HepG2 (cell line): ENCODE measurements around the gene SEMA3G. TPM values are rescaled to one million over a fixed set of nuclear protein-coding genes. Genes with fewer than 3 reads are reported as not detected.

Experiments used
- ATAC-seq: fragments of 200-7000 bp; cut with Tn5 transposase; 3 replicates; pipeline ENCODE4 v1.9.1; 2020; ENCODE audit warnings: mild to moderate bottlenecking, moderate library complexity
- BruUV-seq: library from RNA; stranded (reverse); fragments of 400-500 nt; replicated peaks from 2 replicates; lab custom pipeline; 2021; lab: Mats Ljungman, UMichigan
- CTCF ChIA-PET: fragments of 300-600 bp; formaldehyde crosslinking; extraction: SDS; loops from one replicate; lab custom pipeline; 2021; ENCODE audit warnings: low total read pairs, inconsistent platforms, low intra/inter-chr PET ratio; lab: Yijun Ruan, JAX
- POLR2A ChIA-PET: fragments of 350-600 bp; sonication (Branson Sonifier 250); formaldehyde crosslinking; loops from one replicate; lab custom pipeline; 2020; ENCODE audit warnings: antibody characterized with exemption, inconsistent platforms; lab: Yijun Ruan, JAX
- DNase-seq: peaks from one replicate; pipeline ENCODE4 v3.0.0-alpha.2; 2015; ENCODE audit warnings: low spot score
- FAIRE-seq: peaks from 3 replicates; lab custom pipeline; 2011; peaks lifted over from hg19 to GRCh38; lab: Jason Lieb, UNC
- H2AFZ ChIP-seq: one replicate; pipeline ENCODE4 v1.6.1; 2011; ENCODE audit warnings: low read length, inconsistent platforms
- H3K27ac ChIP-seq: fragments of 300-600 bp; 3 replicates; pipeline ENCODE4 v1.8.0; 2011; ENCODE audit warnings: mixed run types, mild to moderate bottlenecking, mixed read lengths, low read length, inconsistent platforms; ENCODE audit not compliant: insufficient read depth; ENCODE audit errors: extremely low read length
- H3K27me3 ChIP-seq, 2 experiments: fragments of 200-600 bp in 1 of 2; 2 replicates in 1 of 2; 3 replicates in 1 of 2; pipeline versions ENCODE4 v1.6.0 to v1.8.0; 2011; ENCODE audit warnings: low read length in 2 of 2, mild to moderate bottlenecking in 2 of 2, moderate library complexity in 2 of 2, inconsistent platforms in 1 of 2; ENCODE audit not compliant: insufficient read depth in 2 of 2, control insufficient read depth in 1 of 2
- H3K36me3 ChIP-seq, 2 experiments: fragments of 200-600 bp in 1 of 2; replicated peaks in 1 of 2; 2 replicates in 1 of 2; 3 replicates in 1 of 2; pipeline versions ENCODE4 v1.5.1 to v1.8.0; 2011; ENCODE audit warnings: low read length in 2 of 2, inconsistent platforms in 1 of 2; ENCODE audit not compliant: insufficient read depth in 2 of 2, control insufficient read depth in 1 of 2
- H3K4me1 ChIP-seq: 2 replicates; pipeline ENCODE4 v1.5.1; 2012; ENCODE audit warnings: low read length, inconsistent platforms; ENCODE audit not compliant: insufficient read depth
- H3K4me2 ChIP-seq: 2 replicates; pipeline ENCODE4 v1.6.0; 2011; ENCODE audit warnings: low read depth, low read length, inconsistent platforms
- H3K4me3 ChIP-seq, 3 experiments: fragments of 200-600 bp in 1 of 3; sonication (generic), shearing (Covaris generic) in 1 of 3; replicated peaks in 1 of 3; 2 replicates each; pipeline ENCODE4 v1.5.1; 2011 to 2016; ENCODE audit warnings: low read length in 3 of 3, inconsistent platforms in 2 of 3, low read depth in 2 of 3, mild to moderate bottlenecking in 2 of 3, control low read depth in 1 of 3, mixed read lengths in 1 of 3; ENCODE audit not compliant: insufficient read depth in 1 of 3
- H3K79me2 ChIP-seq: one replicate; pipeline ENCODE4 v1.6.1; 2011; ENCODE audit warnings: low read length, inconsistent platforms; ENCODE audit not compliant: insufficient read depth
- H3K9ac ChIP-seq: 2 replicates; pipeline ENCODE4 v1.6.0; 2011; ENCODE audit warnings: mild to moderate bottlenecking, low read depth, low read length, inconsistent platforms; ENCODE audit not compliant: insufficient read depth
- H3K9me3 ChIP-seq: 2 replicates; pipeline ENCODE4 v1.5.1; 2012; ENCODE audit warnings: mild to moderate bottlenecking, low read length
- H4K20me1 ChIP-seq: 2 replicates; pipeline ENCODE4 v1.6.0; 2011; ENCODE audit warnings: inconsistent platforms, mild to moderate bottlenecking, low read length, moderate library complexity; ENCODE audit not compliant: insufficient read depth
- BCL6 ChIP-seq: IDR thresholded peaks from 2 replicates; pipeline ENCODE4 v1.6.1; 2016; ENCODE audit warnings: missing genetic modification reagents, missing compliant biosample characterization
- CENPBD1 ChIP-seq: sonication (generic); formaldehyde crosslinking; IDR thresholded peaks from 2 replicates; pipeline ENCODE4 v1.8.0; 2022; ENCODE audit warnings: missing genetic modification reagents, low read depth, mild to moderate bottlenecking, borderline replicate concordance
- FIP1L1 ChIP-seq: fragments of 200-400 bp; formaldehyde crosslinking; IDR thresholded peaks from 2 replicates; pipeline ENCODE4 v1.6.1; 2018; ENCODE audit warnings: low read depth, mild to moderate bottlenecking, low read length, moderate library complexity, borderline replicate concordance; ENCODE audit not compliant: insufficient read depth
- GTF3A ChIP-seq: sonication (generic); formaldehyde crosslinking; conservative IDR thresholded peaks from 2 replicates; pipeline ENCODE4 v1.4.0; 2020; ENCODE audit warnings: mild to moderate bottlenecking, missing genetic modification reagents
- HIVEP1 ChIP-seq: sonication (generic); formaldehyde crosslinking; IDR thresholded peaks from 2 replicates; pipeline ENCODE4 v1.4.0; 2020; ENCODE audit warnings: mild to moderate bottlenecking, missing genetic modification reagents
- HMG20A ChIP-seq: IDR thresholded peaks from 2 replicates; pipeline ENCODE4 v1.6.1; 2016; ENCODE audit warnings: borderline replicate concordance
- NR2F2 ChIP-seq: IDR thresholded peaks from 2 replicates; pipeline ENCODE4 v1.6.1; 2012; ENCODE audit warnings: low read depth, inconsistent platforms, borderline replicate concordance
- SIX1 ChIP-seq: sonication (generic); formaldehyde crosslinking; IDR thresholded peaks from 2 replicates; pipeline ENCODE4 v1.4.0; 2020; ENCODE audit warnings: missing genetic modification reagents, borderline replicate concordance
- SMAD9 ChIP-seq: sonication (generic); formaldehyde crosslinking; IDR thresholded peaks from 2 replicates; pipeline ENCODE4 v1.5.1; 2020; ENCODE audit warnings: mild to moderate bottlenecking, missing genetic modification reagents
- ZBTB42 ChIP-seq: sonication (generic); formaldehyde crosslinking; IDR thresholded peaks from 2 replicates; pipeline ENCODE4 v1.5.0; 2020; ENCODE audit warnings: mild to moderate bottlenecking, missing genetic modification reagents
- ZMYM2 ChIP-seq: sonication (generic); formaldehyde crosslinking; IDR thresholded peaks from 2 replicates; pipeline ENCODE4 v1.8.0; 2022; ENCODE audit warnings: mild to moderate bottlenecking, missing genetic modification reagents
- ZNF552 ChIP-seq: sonication (generic); formaldehyde crosslinking; IDR thresholded peaks from 2 replicates; pipeline ENCODE4 v1.9.0; 2022; ENCODE audit warnings: missing genetic modification reagents, mild to moderate bottlenecking, borderline replicate concordance
- ZNF558 ChIP-seq: sonication (generic); formaldehyde crosslinking; IDR thresholded peaks from 2 replicates; pipeline ENCODE4 v1.9.0; 2022; ENCODE audit warnings: mild to moderate bottlenecking, missing genetic modification reagents, borderline replicate concordance
- ZNF609 ChIP-seq: sonication (generic); formaldehyde crosslinking; IDR thresholded peaks from 2 replicates; pipeline ENCODE4 v1.4.0; 2020; ENCODE audit warnings: mild to moderate bottlenecking, missing genetic modification reagents, borderline replicate concordance
- ZNF772 ChIP-seq: sonication (generic); formaldehyde crosslinking; IDR thresholded peaks from 2 replicates; pipeline ENCODE4 v1.5.0; 2020; ENCODE audit warnings: mild to moderate bottlenecking, missing genetic modification reagents
- WGBS: methylation state at CpG from one replicate; pipeline ENCODE4 v1.1.6; 2017; ENCODE audit warnings: low lambda C conversion rate; 5-methylcytosine and 5-hydroxymethylcytosine counted together
- in situ Hi-C: cut with HindIII; loops from 2 replicates; pipeline ENCODE4 v1.10.0; 2017; ENCODE audit warnings: low pct_unique_long_range_greater_than_20kb; ENCODE audit not compliant: extremely low pct_ligation_motif_present
- intact Hi-C: fragments of 100-400 bp; cut with micrococcal nuclease; formaldehyde crosslinking; loops from one replicate; pipeline ENCODE4 v1.10.0; 2022; ENCODE audit not compliant: unreplicated experiment
- polyA plus RNA-seq, 8 experiments: library from polyadenylated mRNA; depleted of rRNA in 3 of 8; stranded (reverse) in 7 of 8; unstranded in 1 of 8; fragments of >200 nt; fragmentation: Illumina TruSeq in 4 of 8; extraction: Trizol in 4 of 8; gene quantifications; 2 replicates each; pipeline versions ENCODE4 v1.2.1 to v1.2.3, GENCODE V29; 2011 to 2016; ENCODE audit warnings: low read depth in 4 of 8, missing spikeins in 1 of 8, mixed read lengths in 1 of 8; ENCODE audit not compliant: insufficient read depth in 1 of 8
- total RNA-seq, 5 experiments: library from RNA; depleted of rRNA; stranded (reverse); fragments of >200 nt; fragmentation: Illumina TruSeq; extraction: Trizol; gene quantifications; 2 replicates each; pipeline ENCODE4 v1.2.3, GENCODE V29; 2016; ENCODE audit warnings: low read depth in 1 of 5
- TF ChIP-seq, protein P1 (sequence below): sonication (generic); formaldehyde crosslinking; IDR thresholded peaks from 2 replicates; pipeline ENCODE4 v1.5.1; 2020; ENCODE audit warnings: mild to moderate bottlenecking, missing genetic modification reagents
- TF ChIP-seq, protein P2 (sequence below): fragments of 450-650 bp; IDR thresholded peaks from 2 replicates; pipeline ENCODE4 v1.6.1; 2017

The SEMA3G gene
- total and polyA plus RNA-seq, 2 of the 13 experiments (the other 11 are each of a cell fraction or from before 2014, with no cell fraction given): 6.1 to 8.3 TPM

GRCh38 chr3:52395503-52395865 is 49.4 kb downstream of the SEMA3G start:
- ATAC-seq: no peak
- no peak for FAIRE-seq
- no peak overlapping the region for H2AFZ ChIP-seq
- BruUV-seq: no TSS peak
- H3K4me1 ChIP-seq: peaks cover 12% of the 10 kb centered on the region; the same call in 1 of the 2 replicates
- no peaks in the 10 kb centered on the region for H3K9me3 ChIP-seq
- no peaks in the 10 kb centered on the region for H3K79me2 ChIP-seq
- POLR2A ChIA-PET: no interaction called here
- CTCF ChIA-PET: no interaction called here
- no peak for DNase-seq
- no peaks in the 10 kb centered on the region for H4K20me1 ChIP-seq
- 44% methylated on average over 7 of the region's 8 CpGs for WGBS
- H3K4me3 ChIP-seq: no peak overlapping the region
- in situ Hi-C loops (no loop called here), intact Hi-C loops (no loop called here)
- no peak overlapping the region for H3K9ac ChIP-seq
- no peaks in the 10 kb centered on the region for H3K27me3 ChIP-seq
- H3K36me3 ChIP-seq: no peaks in the 10 kb centered on the region
- no peak overlapping the region for H3K4me2 ChIP-seq
- H3K27ac ChIP-seq: no peak overlapping the region
- no peak for TF ChIP-seq BCL6 (CRISPR knock-in tag)
- TF ChIP-seq, protein P1, sequence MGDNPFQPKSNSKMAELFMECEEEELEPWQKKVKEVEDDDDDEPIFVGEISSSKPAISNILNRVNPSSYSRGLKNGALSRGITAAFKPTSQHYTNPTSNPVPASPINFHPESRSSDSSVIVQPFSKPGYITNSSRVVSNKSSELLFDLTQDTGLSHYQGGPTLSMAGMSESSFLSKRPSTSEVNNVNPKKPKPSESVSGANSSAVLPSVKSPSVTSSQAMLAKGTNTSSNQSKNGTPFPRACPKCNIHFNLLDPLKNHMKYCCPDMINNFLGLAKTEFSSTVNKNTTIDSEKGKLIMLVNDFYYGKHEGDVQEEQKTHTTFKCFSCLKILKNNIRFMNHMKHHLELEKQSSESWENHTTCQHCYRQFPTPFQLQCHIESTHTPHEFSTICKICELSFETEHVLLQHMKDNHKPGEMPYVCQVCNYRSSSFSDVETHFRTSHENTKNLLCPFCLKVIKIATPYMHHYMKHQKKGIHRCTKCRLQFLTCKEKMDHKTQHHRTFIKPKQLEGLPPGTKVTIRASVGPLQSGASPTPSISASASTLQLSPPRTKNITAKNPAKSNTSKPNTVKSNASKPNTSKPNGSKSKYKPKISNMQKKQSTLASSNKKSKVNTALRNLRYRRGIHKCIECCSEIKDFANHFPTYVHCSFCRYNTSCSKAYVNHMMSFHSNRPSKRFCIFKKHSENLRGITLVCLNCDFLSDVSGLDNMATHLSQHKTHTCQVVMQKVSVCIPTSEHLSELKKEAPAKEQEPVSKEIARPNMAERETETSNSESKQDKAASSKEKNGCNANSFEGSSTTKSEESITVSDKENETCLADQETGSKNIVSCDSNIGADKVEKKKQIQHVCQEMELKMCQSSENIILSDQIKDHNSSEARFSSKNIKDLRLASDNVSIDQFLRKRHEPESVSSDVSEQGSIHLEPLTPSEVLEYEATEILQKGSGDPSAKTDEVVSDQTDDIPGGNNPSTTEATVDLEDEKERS (CRISPR knock-in tag): no peak
- no peak for TF ChIP-seq SIX1 (CRISPR knock-in tag)
- no peak for TF ChIP-seq ZNF552 (CRISPR knock-in tag)
- no peak for TF ChIP-seq CENPBD1 (CRISPR knock-in tag)
- TF ChIP-seq FIP1L1: no peak
- TF ChIP-seq ZNF609 (CRISPR knock-in tag): no peak
- no peak for TF ChIP-seq HMG20A
- no peak for TF ChIP-seq NR2F2
- TF ChIP-seq ZNF558: no peak
- no peak for TF ChIP-seq GTF3A (CRISPR knock-in tag)
- TF ChIP-seq HIVEP1 (CRISPR knock-in tag): no peak
- TF ChIP-seq ZNF772 (CRISPR knock-in tag): no peak
- TF ChIP-seq, protein P2, sequence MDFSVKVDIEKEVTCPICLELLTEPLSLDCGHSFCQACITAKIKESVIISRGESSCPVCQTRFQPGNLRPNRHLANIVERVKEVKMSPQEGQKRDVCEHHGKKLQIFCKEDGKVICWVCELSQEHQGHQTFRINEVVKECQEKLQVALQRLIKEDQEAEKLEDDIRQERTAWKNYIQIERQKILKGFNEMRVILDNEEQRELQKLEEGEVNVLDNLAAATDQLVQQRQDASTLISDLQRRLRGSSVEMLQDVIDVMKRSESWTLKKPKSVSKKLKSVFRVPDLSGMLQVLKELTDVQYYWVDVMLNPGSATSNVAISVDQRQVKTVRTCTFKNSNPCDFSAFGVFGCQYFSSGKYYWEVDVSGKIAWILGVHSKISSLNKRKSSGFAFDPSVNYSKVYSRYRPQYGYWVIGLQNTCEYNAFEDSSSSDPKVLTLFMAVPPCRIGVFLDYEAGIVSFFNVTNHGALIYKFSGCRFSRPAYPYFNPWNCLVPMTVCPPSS: no peak
- no peak for TF ChIP-seq SMAD9 (CRISPR knock-in tag)
- TF ChIP-seq ZBTB42 (CRISPR knock-in tag): no peak
- TF ChIP-seq ZMYM2 (CRISPR knock-in tag): no peak
